OCI-LY7 (cell line): ENCODE measurements around the gene MRC1. TPM values are rescaled to one million over a fixed set of nuclear protein-coding genes. Genes with fewer than 3 reads are reported as not detected.

Source experiments
- BruUV-seq: library from RNA; stranded (reverse); fragments of 400-500 nt; replicated peaks from 2 replicates; lab custom pipeline; 2021; lab: Mats Ljungman, UMichigan
- CTCF ChIA-PET: fragments of 300-600 bp; sonication (Branson Sonifier 250); formaldehyde crosslinking; loops from one replicate; lab custom pipeline; 2022; ENCODE audit warnings: antibody characterized with exemption; ENCODE audit not compliant: unreplicated experiment; lab: Charles Lee
- POLR2A ChIA-PET: fragments of 300-600 bp; sonication (Branson Sonifier 250); formaldehyde crosslinking; loops from one replicate; lab custom pipeline; 2022; ENCODE audit warnings: antibody characterized with exemption; lab: Charles Lee
- DNase-seq: peaks from one replicate; pipeline ENCODE4 v3.0.0-alpha.2; 2015; ENCODE audit warnings: low spot score
- H2AFZ ChIP-seq: fragments of 200-600 bp; sonication (generic), shearing (Covaris generic); 2 replicates; pipeline ENCODE4 v1.6.1; 2014; ENCODE audit warnings: mild to moderate bottlenecking, antibody characterized with exemption, low read length, moderate library complexity
- H3K27ac ChIP-seq: fragments of 200-600 bp; sonication (generic); 2 replicates; pipeline ENCODE4 v1.5.1; 2014; ENCODE audit warnings: mixed run types, low read depth, mild to moderate bottlenecking, moderate library complexity, low read length, inconsistent platforms; ENCODE audit not compliant: poor library complexity, severe bottlenecking
- H3K36me3 ChIP-seq: fragments of 200-600 bp; sonication (generic); 2 replicates; pipeline ENCODE4 v1.6.1; 2014; ENCODE audit warnings: mild to moderate bottlenecking, antibody characterized with exemption, low read length, moderate library complexity, mixed read lengths; ENCODE audit not compliant: insufficient read depth
- H3K4me1 ChIP-seq: fragments of 200-600 bp; sonication (generic); 2 replicates; pipeline ENCODE4 v1.5.1; 2014; ENCODE audit warnings: mild to moderate bottlenecking, low read length; ENCODE audit not compliant: insufficient read depth, poor library complexity, severe bottlenecking
- H3K4me2 ChIP-seq: fragments of 200-600 bp; sonication (generic); 2 replicates; pipeline ENCODE4 v1.6.1; 2014; ENCODE audit warnings: mild to moderate bottlenecking, low read length
- H3K4me3 ChIP-seq: fragments of 200-600 bp; sonication (generic); 2 replicates; pipeline ENCODE4 v1.5.1; 2014; ENCODE audit warnings: mild to moderate bottlenecking, low read depth, low read length; ENCODE audit not compliant: poor library complexity, severe bottlenecking
- H3K79me2 ChIP-seq: fragments of 200-600 bp; sonication (generic); 2 replicates; pipeline ENCODE4 v1.6.1; 2016; ENCODE audit warnings: low read depth, mild to moderate bottlenecking, low read length, moderate library complexity, mixed read lengths; ENCODE audit not compliant: insufficient read depth
- H3K9me2 ChIP-seq: fragments of 200-600 bp; sonication (generic); 2 replicates; pipeline ENCODE4 v1.6.1; 2016; ENCODE audit warnings: mild to moderate bottlenecking, low read length, mixed read lengths; ENCODE audit not compliant: insufficient read depth
- H3K9me3 ChIP-seq: fragments of 200-600 bp; sonication (generic); 2 replicates; pipeline ENCODE4 v1.6.1; 2014; ENCODE audit warnings: mild to moderate bottlenecking, mixed run types, low read length, mixed read lengths
- H4K20me1 ChIP-seq: fragments of 200-600 bp; sonication (generic); 2 replicates; pipeline ENCODE4 v1.6.1; 2014; ENCODE audit warnings: mild to moderate bottlenecking, antibody characterized with exemption, low read length, moderate library complexity, mixed read lengths; ENCODE audit not compliant: insufficient read depth
- CTCF ChIP-seq: fragments of 200-600 bp; sonication (generic); conservative IDR thresholded peaks from 2 replicates; pipeline ENCODE4 v1.5.1; 2014; ENCODE audit warnings: mild to moderate bottlenecking, antibody characterized with exemption, low read length, moderate library complexity, mixed read lengths
- EZH2phosphoT487 ChIP-seq: fragments of 200-600 bp; sonication (generic); IDR thresholded peaks from 2 replicates; pipeline ENCODE4 v1.6.1; 2018; ENCODE audit warnings: low read depth, borderline replicate concordance, mild to moderate bottlenecking, mixed run types, antibody characterized with exemption, low read length, moderate library complexity, mixed read lengths
- intact Hi-C: fragments of 100-400 bp; cut with micrococcal nuclease; formaldehyde crosslinking; loops from one replicate; pipeline ENCODE4 v1.10.0; 2022; ENCODE audit not compliant: unreplicated experiment
- total RNA-seq, 2 experiments: library from RNA; depleted of rRNA in 1 of 2; stranded (reverse); fragments of >200 nt in 1 of 2; shearing (Covaris generic) in 1 of 2; gene quantifications; 2 replicates each; pipeline ENCODE4 v1.2.3, GENCODE V29; 2014 to 2022

Gene MRC1
- total RNA-seq, 2 experiments from 2014 or later, result not detected

DNA sequence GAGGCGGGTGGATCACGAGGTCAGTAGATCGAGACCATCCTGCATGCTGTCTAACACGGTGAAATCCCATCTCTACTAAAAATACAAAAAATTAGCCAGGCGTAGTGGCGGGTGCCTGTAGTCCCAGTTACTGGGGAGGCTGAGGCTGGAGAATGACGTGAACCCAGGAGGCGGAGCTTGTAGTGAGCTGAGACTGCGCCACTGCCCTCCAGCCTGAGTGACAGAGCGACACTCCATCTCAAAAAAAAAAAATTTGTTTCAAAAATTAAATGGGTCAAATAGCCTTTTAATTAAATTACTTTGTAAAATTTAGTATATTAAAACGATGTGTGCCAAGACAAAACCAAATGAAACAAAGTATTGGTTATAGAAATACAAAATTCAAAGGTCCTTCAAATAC, 6.8 kb upstream of the MRC1 start:
- no peaks in the 10 kb centered on the region for H3K79me2 ChIP-seq

GRCh38 chr10:17802976-17803375, 6.2 kb upstream of the MRC1 start:
- TF ChIP-seq EZH2phosphoT487, result no peak
- no peak for TF ChIP-seq CTCF
- Histone ChIP-seq H3K27ac (no peak overlapping the region), H3K9me2 (no peaks in the 10 kb centered on the region), H3K4me1 (no peaks in the 10 kb centered on the region), H3K9me3 (no peaks in the 10 kb centered on the region), H3K4me3 (no peak overlapping the region), H3K4me2 (no peak overlapping the region), H3K79me2 (no peaks in the 10 kb centered on the region), H4K20me1 (no peaks in the 10 kb centered on the region), H3K36me3 (no peaks in the 10 kb centered on the region), H2AFZ (no peak overlapping the region)
- CTCF ChIA-PET, result no interaction called here
- no TSS peak for BruUV-seq
- DNase-seq, result no peak
- intact Hi-C loops, result no loop called here
- POLR2A ChIA-PET, result no interaction called here

More for the DNA sequence above, 6.8 kb upstream of the MRC1 start:
- no peaks in the 10 kb centered on the region for H3K9me3 ChIP-seq
- no peak for DNase-seq
- H3K4me1 ChIP-seq, result no peaks in the 10 kb centered on the region
- H2AFZ ChIP-seq, result no peak overlapping the region
- H3K4me2 ChIP-seq, result no peak overlapping the region
- H3K9me2 ChIP-seq, result no peaks in the 10 kb centered on the region
- ChIA-PET POLR2A (no interaction called here), CTCF (no interaction called here)
- H3K36me3 ChIP-seq, result no peaks in the 10 kb centered on the region
- no peak for TF ChIP-seq CTCF
- TF ChIP-seq EZH2phosphoT487, result no peak
- H3K4me3 ChIP-seq, result no peak overlapping the region
- BruUV-seq, result no TSS peak
- intact Hi-C loops, result no loop called here
- no peak overlapping the region for H3K27ac ChIP-seq
- H4K20me1 ChIP-seq, result no peaks in the 10 kb centered on the region

DNA sequence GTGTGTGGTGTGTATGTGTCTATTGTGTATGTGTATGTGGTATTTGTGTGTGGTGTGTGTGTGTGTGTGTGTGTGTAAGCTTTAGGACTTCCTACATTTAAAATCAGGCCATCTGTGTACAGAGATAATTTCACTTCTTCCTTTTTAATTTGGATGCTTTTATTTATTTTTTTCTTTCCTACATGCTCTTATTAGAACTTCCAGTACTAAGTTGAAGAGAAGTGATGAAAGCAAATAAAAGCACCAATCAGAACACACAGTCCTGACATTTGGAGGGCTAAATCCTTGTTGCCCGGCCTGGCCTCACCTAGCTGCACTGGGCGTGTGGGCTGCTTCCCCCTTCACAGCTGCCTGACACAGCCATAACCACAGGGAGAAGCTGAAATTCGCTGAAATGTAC, 3.8 kb upstream of the MRC1 start:
- Histone ChIP-seq H3K36me3 (no peaks in the 10 kb centered on the region), H3K4me2 (no peak overlapping the region), H3K4me1 (no peaks in the 10 kb centered on the region), H2AFZ (no peak overlapping the region), H3K79me2 (no peaks in the 10 kb centered on the region), H3K9me3 (no peaks in the 10 kb centered on the region), H4K20me1 (no peaks in the 10 kb centered on the region), H3K9me2 (no peaks in the 10 kb centered on the region), H3K27ac (no peak overlapping the region), H3K4me3 (no peak overlapping the region)
- TF ChIP-seq CTCF, result no peak
- ChIA-PET CTCF (no interaction called here), POLR2A (no interaction called here)
- intact Hi-C loops, result no loop called here
- no peak for DNase-seq
- BruUV-seq, result no TSS peak
